Muscle of arm (tissue), 12 donors: Measurements from ENCODE around the gene SUGT1. TPM values are rescaled to one million over a fixed set of nuclear protein-coding genes. Genes with fewer than 3 reads are reported as not detected.
"Not testable (repeated sequence)": the region's sequence is repeated elsewhere in the genome, so short reads cannot be mapped to it uniquely, and the experiment has no call there.

Source experiments
- DNase-seq: peaks from one replicate; pipeline ENCODE4 v3.0.0-alpha.2; 2013
- polyA plus RNA-seq, 12 donors: library from polyadenylated mRNA; unstranded; fragments of 120-200 nt; gene quantifications; one replicate each; pipeline ENCODE4 v1.2.1, GENCODE V29; 2013; ENCODE audit not compliant: insufficient read length in 12 of 12

The SUGT1 gene
- polyA plus RNA-seq, 12 donors, result 39.4 to 47.8 (median 41.4) TPM; not detected in 1

GRCh38 chr13:52659340-52659739 lies 6.7 kb downstream of the SUGT1 start:
- no peak for DNase-seq

GRCh38 chr13:52664272-52664671 lies 11.6 kb downstream of the SUGT1 start:
- no peak for DNase-seq

- DNase-seq, result no peak
Observed at GRCh38 chr13:52665325-52665724, 12.7 kb downstream of the SUGT1 start.

GRCh38 chr13:52669677-52670076 lies 17.0 kb downstream of the SUGT1 start:
- DNase-seq, result no peak

- no peak for DNase-seq
Observed at GRCh38 chr13:52670726-52671125, 18.1 kb downstream of the SUGT1 start.

GRCh38 chr13:52673465-52673864 lies 20.8 kb downstream of the SUGT1 start:
- DNase-seq, result no peak

GRCh38 chr13:52677823-52678222 lies 25.2 kb downstream of the SUGT1 start:
- DNase-seq, result no peak

- not testable (repeated sequence) for DNase-seq
Observed at GRCh38 chr13:52685806-52686205, 33.2 kb downstream of the SUGT1 start.

- DNase-seq, result no peak
Observed at GRCh38 chr13:52686376-52686775, 33.7 kb downstream of the SUGT1 start.

GRCh38 chr13:52695856-52696255 lies 43.2 kb downstream of the SUGT1 start:
- no peak for DNase-seq

- DNase-seq, result no peak
Observed at GRCh38 chr13:52696566-52696965, 43.9 kb downstream of the SUGT1 start.

- no peak for DNase-seq
Observed at GRCh38 chr13:52701728-52702465, 49.3 kb downstream of the SUGT1 start.

GRCh38 chr13:52703482-52703881 lies 50.8 kb downstream of the SUGT1 start:
- no peak for DNase-seq

GRCh38 chr13:52706081-52706480 lies 53.4 kb downstream of the SUGT1 start:
- no peak for DNase-seq

- no peak for DNase-seq
Observed at GRCh38 chr13:52707375-52707774, 54.7 kb downstream of the SUGT1 start.

GRCh38 chr13:52708266-52708665 lies 55.6 kb downstream of the SUGT1 start:
- DNase-seq, result not testable (repeated sequence)

- DNase-seq, result peak; percentile 8
Observed at GRCh38 chr13:52711286-52711685, 58.6 kb downstream of the SUGT1 start.

GRCh38 chr13:52712385-52712784 lies 59.7 kb downstream of the SUGT1 start:
- no peak for DNase-seq

GRCh38 chr13:52713894-52714293 lies 61.3 kb downstream of the SUGT1 start:
- peak; percentile 16 for DNase-seq

GRCh38 chr13:52720904-52721303 lies 68.3 kb downstream of the SUGT1 start:
- not testable (repeated sequence) for DNase-seq

- DNase-seq, result not testable (repeated sequence)
Observed at GRCh38 chr13:52721356-52721755, 68.7 kb downstream of the SUGT1 start.

- no peak for DNase-seq
Observed at GRCh38 chr13:52723181-52723580, 70.5 kb downstream of the SUGT1 start.

GRCh38 chr13:52725302-52725701 lies 72.7 kb downstream of the SUGT1 start:
- DNase-seq, result no peak

- no peak for DNase-seq
Observed at GRCh38 chr13:52726258-52726657, 73.6 kb downstream of the SUGT1 start.
